GDM1 (cell line): ENCODE measurements around the gene COX7A2.

ENCODE experiments used
- DNase-seq: peaks from one replicate; lab custom pipeline; 2025; lab: John Stamatoyannopoulos, UW

Gene COX7A2

GRCh38 chr6:75199889-75200288, 43.7 kb downstream of the COX7A2 start:
- DNase-seq = no peak

GRCh38 chr6:75196081-75196687, 47.4 kb downstream of the COX7A2 start:
- DNase-seq = no peak

GRCh38 chr6:75188221-75188925, 55.2 kb downstream of the COX7A2 start:
- no peak for DNase-seq
